Stimulated activated CD8-positive, alpha-beta memory T cell treated with anti-CD3 and anti-CD28 coated beads, Interleukin-12 subunit alpha, Interleukin-12 subunit beta, amount 100 ng/mL, for 24 hours (primary cell): Measurements from ENCODE around the gene GTF2IRD2.
"Not testable (repeated sequence)": the region's sequence is repeated elsewhere in the genome, so short reads cannot be mapped to it uniquely, and the experiment has no call there.

Source experiments
- DNase-seq: peaks from one replicate; pipeline ENCODE4 v3.0.0-alpha.2; 2020; ENCODE audit errors: extremely low read depth

GTF2IRD2 gene

GRCh38 chr7:74788369-74789150 lies 62.8 kb downstream of the GTF2IRD2 start:
- peak; percentile 76 for DNase-seq

- DNase-seq, result not testable (repeated sequence)
These were observed 67.8 kb downstream of the GTF2IRD2 start for GRCh38 chr7:74783595-74783994.

GRCh38 chr7:74781746-74782145 lies 69.7 kb downstream of the GTF2IRD2 start:
- DNase-seq, result not testable (repeated sequence)

- not testable (repeated sequence) for DNase-seq
These were observed 72.4 kb downstream of the GTF2IRD2 start for GRCh38 chr7:74779053-74779452.

GRCh38 chr7:74775111-74775510 lies 76.3 kb downstream of the GTF2IRD2 start:
- not testable (repeated sequence) for DNase-seq

GRCh38 chr7:74773760-74774750 lies 77.3 kb downstream of the GTF2IRD2 start, which contains the start of gene NCF1:
Gene NCF1 (plus strand): TSS chr7:74774011. CDS start chr7:74774032, 21 bp downstream.
- not testable (repeated sequence) for DNase-seq

GRCh38 chr7:74772093-74772492 lies 79.3 kb downstream of the GTF2IRD2 start:
- not testable (repeated sequence) for DNase-seq

GRCh38 chr7:74770062-74770461 lies 81.3 kb downstream of the GTF2IRD2 start:
- not testable (repeated sequence) for DNase-seq

- DNase-seq, result not testable (repeated sequence)
These were observed 84.4 kb downstream of the GTF2IRD2 start for GRCh38 chr7:74766991-74767390.

GRCh38 chr7:74766509-74766908 lies 84.9 kb downstream of the GTF2IRD2 start:
- DNase-seq, result not testable (repeated sequence)

- DNase-seq, result not testable (repeated sequence)
These were observed 86.0 kb downstream of the GTF2IRD2 start for GRCh38 chr7:74765205-74765918.

- not testable (repeated sequence) for DNase-seq
These were observed 92.4 kb downstream of the GTF2IRD2 start for GRCh38 chr7:74758982-74759381.

GRCh38 chr7:74758268-74758667 lies 93.1 kb downstream of the GTF2IRD2 start:
- not testable (repeated sequence) for DNase-seq

GRCh38 chr7:74756673-74757072 lies 94.7 kb downstream of the GTF2IRD2 start:
- DNase-seq, result not testable (repeated sequence)

- not testable (repeated sequence) for DNase-seq
These were observed 97.4 kb downstream of the GTF2IRD2 start for GRCh38 chr7:74753921-74754482.
